H1 (cell line): ENCODE measurements around the gene CFHR5. TPM values are rescaled to one million over a fixed set of nuclear protein-coding genes. Genes with fewer than 3 reads are reported as not detected.

ENCODE experiments used
- CTCF ChIA-PET: fragments of 300-600 bp; sonication (Branson Sonifier 250); formaldehyde crosslinking; loops from one replicate; lab custom pipeline; 2021; ENCODE audit not compliant: partially characterized antibody; lab: Charles Lee
- POLR2A ChIA-PET: fragments of 300-600 bp; sonication (Branson Sonifier 250); formaldehyde crosslinking; loops from one replicate; lab custom pipeline; 2021; ENCODE audit warnings: inconsistent platforms; ENCODE audit not compliant: partially characterized antibody; lab: Charles Lee
- DNase-seq, 2 experiments: peaks; one replicate each; pipeline versions ENCODE4 v3.0.0 to v3.0.0-alpha.2; 2010 to 2022; ENCODE audit warnings: low spot score in 2 of 2, low read depth in 1 of 2, mixed read lengths in 1 of 2
- FAIRE-seq: peaks from 2 replicates; lab custom pipeline; 2011; peaks lifted over from hg19 to GRCh38; lab: Jason Lieb, UNC
- H2AFZ ChIP-seq: 2 replicates; pipeline ENCODE4 v1.8.1; 2012; ENCODE audit warnings: low read length, inconsistent platforms
- H2AK5ac ChIP-seq: 2 replicates; pipeline ENCODE4 v1.6.1; 2013; ENCODE audit warnings: low read depth, low read length
- H2BK120ac ChIP-seq: replicated peaks from 2 replicates; pipeline ENCODE3; 2013; ENCODE audit warnings: low read depth, low read length, inconsistent platforms
- H2BK12ac ChIP-seq: 2 replicates; pipeline ENCODE4 v1.6.1; 2013; ENCODE audit warnings: low read depth, low read length
- H2BK15ac ChIP-seq: 2 replicates; pipeline ENCODE4 v1.6.1; 2013; ENCODE audit warnings: low read length
- H2BK20ac ChIP-seq: 2 replicates; pipeline ENCODE4 v1.6.1; 2013; ENCODE audit warnings: low read length
- H2BK5ac ChIP-seq: 2 replicates; pipeline ENCODE4 v1.6.1; 2013; ENCODE audit warnings: low read depth, low read length
- H3K14ac ChIP-seq: 2 replicates; pipeline ENCODE4 v1.6.1; 2013; ENCODE audit warnings: inconsistent platforms; ENCODE audit not compliant: insufficient read length
- H3K18ac ChIP-seq: 2 replicates; pipeline ENCODE4 v1.6.1; 2013; ENCODE audit warnings: low read length; ENCODE audit errors: extremely low read depth
- H3K23ac ChIP-seq: 2 replicates; pipeline ENCODE4 v1.6.1; 2013; ENCODE audit warnings: inconsistent platforms; ENCODE audit not compliant: insufficient read length
- H3K23me2 ChIP-seq: 2 replicates; pipeline ENCODE4 v1.6.1; 2013; ENCODE audit warnings: low read depth, low read length
- H3K27ac ChIP-seq: 2 replicates; pipeline ENCODE4 v1.6.1; 2011; ENCODE audit warnings: low read depth, low read length, inconsistent platforms
- H3K27me3 ChIP-seq, 4 experiments: replicated peaks in 1 of 4; 1 replicate in 1 of 4; 2 replicates in 3 of 4; pipeline versions ENCODE4 v1.6.1 to v1.8.1; 2011 to 2013; ENCODE audit warnings: low read length in 3 of 4, mild to moderate bottlenecking in 3 of 4, inconsistent platforms in 2 of 4, mixed read lengths in 2 of 4, moderate library complexity in 1 of 4; ENCODE audit not compliant: control insufficient read depth in 3 of 4, insufficient read depth in 3 of 4; ENCODE audit errors: extremely low read depth in 1 of 4
- H3K36me3 ChIP-seq, 4 experiments: 2 replicates each; pipeline versions ENCODE4 v1.6.1 to v1.8.1; 2011 to 2013; ENCODE audit warnings: mild to moderate bottlenecking in 4 of 4, low read length in 3 of 4, moderate library complexity in 2 of 4, control low read depth in 1 of 4, inconsistent platforms in 1 of 4; ENCODE audit not compliant: insufficient read depth in 4 of 4, control insufficient read depth in 2 of 4
- H3K4ac ChIP-seq: replicated peaks from 2 replicates; pipeline ENCODE3; 2013; ENCODE audit warnings: low read length, low read depth, mixed read lengths, inconsistent platforms; ENCODE audit not compliant: insufficient read length
- H3K4me1 ChIP-seq, 4 experiments: replicated peaks in 1 of 4; 1 replicate in 1 of 4; 2 replicates in 3 of 4; pipeline versions ENCODE4 v1.6.1 to v1.8.1; 2011 to 2013; ENCODE audit warnings: low read length in 3 of 4, inconsistent platforms in 2 of 4, mixed read lengths in 1 of 4; ENCODE audit not compliant: insufficient read depth in 4 of 4, control insufficient read depth in 3 of 4
- H3K4me2 ChIP-seq, 2 experiments: 2 replicates each; pipeline versions ENCODE4 v1.6.1 to v1.8.1; 2011 to 2013; ENCODE audit warnings: low read depth in 2 of 2, low read length in 2 of 2, control low read depth in 1 of 2, inconsistent platforms in 1 of 2, mild to moderate bottlenecking in 1 of 2; ENCODE audit not compliant: insufficient read depth in 1 of 2
- H3K4me3 ChIP-seq, 4 experiments: fragments of 200-600, 300-600 bp in 1 of 4; sonication (generic), shearing (Covaris generic), sonication (Bioruptor Twin) in 1 of 4; 2 replicates each; pipeline versions ENCODE4 v1.5.1 to v1.8.1; 2011 to 2016; ENCODE audit warnings: low read length in 4 of 4, low read depth in 3 of 4, control low read depth in 2 of 4, inconsistent platforms in 2 of 4, mild to moderate bottlenecking in 2 of 4, mixed read lengths in 1 of 4, moderate library complexity in 1 of 4; ENCODE audit not compliant: insufficient read depth in 2 of 4; ENCODE audit errors: extremely low read depth in 1 of 4
- H3K56ac ChIP-seq: replicated peaks from 2 replicates; pipeline ENCODE3; 2013; ENCODE audit warnings: low read depth, mild to moderate bottlenecking, mixed read lengths, low read length, inconsistent platforms; ENCODE audit not compliant: insufficient read length
- H3K79me1 ChIP-seq: 2 replicates; pipeline ENCODE4 v1.6.1; 2013; ENCODE audit warnings: low read depth, low read length, control low read depth
- H3K79me2 ChIP-seq, 2 experiments: 2 replicates each; pipeline versions ENCODE4 v1.6.1 to v1.8.1; 2012 to 2013; ENCODE audit warnings: low read length in 2 of 2, mild to moderate bottlenecking in 2 of 2, inconsistent platforms in 1 of 2; ENCODE audit not compliant: insufficient read depth in 2 of 2, control insufficient read depth in 1 of 2
- H3K9ac ChIP-seq, 4 experiments: replicated peaks in 1 of 4; 1 replicate in 1 of 4; 2 replicates in 3 of 4; pipeline versions ENCODE4 v1.6.1 to v1.8.1; 2011 to 2013; ENCODE audit warnings: low read depth in 3 of 4, low read length in 3 of 4, control low read depth in 2 of 4, mild to moderate bottlenecking in 2 of 4, moderate library complexity in 2 of 4, inconsistent platforms in 1 of 4; ENCODE audit errors: extremely low read depth in 1 of 4
- H3K9me3 ChIP-seq, 2 experiments: 2 replicates each; pipeline versions ENCODE4 v1.6.1 to v1.8.1; 2012 to 2013; ENCODE audit warnings: mild to moderate bottlenecking in 2 of 2, moderate library complexity in 2 of 2, control low read depth in 1 of 2, inconsistent platforms in 1 of 2, low read depth in 1 of 2, low read length in 1 of 2, mixed read lengths in 1 of 2; ENCODE audit not compliant: insufficient read depth in 2 of 2
- H4K20me1 ChIP-seq, 2 experiments: replicated peaks in 1 of 2; 2 replicates each; pipeline versions ENCODE3 to v1.8.1; 2011 to 2013; ENCODE audit warnings: inconsistent platforms in 2 of 2, low read length in 2 of 2, mild to moderate bottlenecking in 1 of 2; ENCODE audit not compliant: insufficient read depth in 2 of 2, control insufficient read depth in 1 of 2
- H4K5ac ChIP-seq: 2 replicates; pipeline ENCODE4 v1.6.1; 2013; ENCODE audit warnings: low read length, low read depth, mixed read lengths, inconsistent platforms; ENCODE audit not compliant: insufficient read length
- H4K8ac ChIP-seq: 2 replicates; pipeline ENCODE4 v1.8.0; 2013; ENCODE audit warnings: mild to moderate bottlenecking, moderate library complexity, low read length, inconsistent platforms; ENCODE audit not compliant: insufficient read depth; ENCODE audit errors: extremely low read depth
- H4K91ac ChIP-seq: replicated peaks from 2 replicates; pipeline ENCODE3; 2013; ENCODE audit warnings: low read length, mixed read lengths, inconsistent platforms; ENCODE audit not compliant: insufficient read length
- CHD1 ChIP-seq: IDR thresholded peaks from 2 replicates; pipeline ENCODE4 v1.6.1; 2012; ENCODE audit warnings: low read depth, low read length, improper control_type of control experiment
- CTCF ChIP-seq, 3 experiments: IDR thresholded peaks; 1 replicate in 2 of 3; 2 replicates in 1 of 3; pipeline versions ENCODE4 v1.5.1 to v1.6.1; 2011; ENCODE audit warnings: low read length in 3 of 3, mild to moderate bottlenecking in 3 of 3, inconsistent platforms in 2 of 3, low read depth in 1 of 3, moderate library complexity in 1 of 3; ENCODE audit not compliant: insufficient read depth in 1 of 3; ENCODE audit errors: control extremely low read depth in 1 of 3
- EP300 ChIP-seq, 2 experiments: IDR thresholded peaks; 1 replicate in 1 of 2; 2 replicates in 1 of 2; pipeline ENCODE4 v1.6.1; 2011 to 2012; ENCODE audit warnings: low read depth in 2 of 2, low read length in 2 of 2, mild to moderate bottlenecking in 2 of 2, borderline replicate concordance in 1 of 2, inconsistent platforms in 1 of 2, moderate library complexity in 1 of 2
- EZH2 ChIP-seq: fragments of 200-600 bp; sonication (generic); IDR thresholded peaks from 2 replicates; pipeline ENCODE4 v1.7.1; 2012; ENCODE audit warnings: low read depth, mild to moderate bottlenecking, moderate library complexity, low read length, inconsistent platforms; ENCODE audit not compliant: severe bottlenecking
- MAX ChIP-seq: IDR thresholded peaks from 2 replicates; pipeline ENCODE4 v1.6.1; 2012; ENCODE audit warnings: inconsistent platforms
- POU5F1 ChIP-seq: IDR thresholded peaks from 2 replicates; pipeline ENCODE4 v1.6.1; 2011; ENCODE audit warnings: low read depth, mild to moderate bottlenecking, low read length, moderate library complexity
- RBBP5 ChIP-seq: IDR thresholded peaks from 2 replicates; pipeline ENCODE4 v1.7.1; 2012; ENCODE audit warnings: low read depth, mild to moderate bottlenecking, inconsistent platforms, low read length, moderate library complexity, borderline replicate concordance
- SIN3A ChIP-seq, 2 experiments: IDR thresholded peaks in 1 of 2; conservative IDR thresholded peaks in 1 of 2; 2 replicates each; pipeline ENCODE4 v1.6.1; 2011 to 2012; ENCODE audit warnings: low read length in 2 of 2, improper control_type of control experiment in 1 of 2, low read depth in 1 of 2, mild to moderate bottlenecking in 1 of 2
- SIRT6 ChIP-seq: IDR thresholded peaks from one replicate; pipeline ENCODE4 v1.7.1; 2012; ENCODE audit warnings: low read length, inconsistent platforms
- SIX5 ChIP-seq: IDR thresholded peaks from 2 replicates; pipeline ENCODE4 v1.6.1; 2011; ENCODE audit warnings: mild to moderate bottlenecking, low read depth, low read length
- WGBS, 2 experiments: shearing (Covaris generic) in 1 of 2; methylation state at CpG; one replicate each; pipeline versions ENCODE4 v1.1.6 to v1.1.7; 2013 to 2015; ENCODE audit warnings: low lambda C conversion rate in 2 of 2, mixed read lengths in 2 of 2, inconsistent platforms in 1 of 2, low coverage in 1 of 2, missing lambda C conversion rate in 1 of 2; ENCODE audit not compliant: insufficient replicate concordance in 2 of 2, insufficient coverage in 1 of 2, insufficient read length in 1 of 2; ENCODE audit errors: extremely low coverage in 1 of 2, missing lambda C conversion rate in 1 of 2; 5-methylcytosine and 5-hydroxymethylcytosine counted together
- polyA plus RNA-seq, 7 experiments: library from polyadenylated mRNA; depleted of rRNA in 3 of 7; stranded (reverse) in 5 of 7; unstranded in 2 of 7; fragments of >200 nt in 5 of 7; fragments of 200-250 nt in 2 of 7; gene quantifications; 1 replicate in 5 of 7; 2 replicates in 1 of 7; 4 replicates in 1 of 7; pipeline versions ENCODE4 v1.2.1 to v1.2.3, GENCODE V29; 2011 to 2013; ENCODE audit warnings: missing spikeins in 2 of 7, mixed read lengths in 2 of 7
- total RNA-seq: library from RNA; stranded (reverse); fragmentation: NEBNext Ultra II Directional; extraction: Animal tissue kit (Norgen Biotek cat#: 25700); gene quantifications from 2 replicates; pipeline ENCODE4 v1.2.1, GENCODE V29; 2021

CFHR5 gene
- total and polyA plus RNA-seq, 2 of the 8 experiments (the other 6 are each of a cell fraction or from before 2014, with no cell fraction given), result not detected

- no peak overlapping the region for H3K14ac ChIP-seq
- H3K36me3 ChIP-seq, result no peaks in the 10 kb centered on the region
- H2BK5ac ChIP-seq, result no peak overlapping the region
- no peak overlapping the region for H3K4ac ChIP-seq
- H2BK20ac ChIP-seq, result no peak overlapping the region
- no peak overlapping the region for H2AK5ac ChIP-seq
- H3K4me2 ChIP-seq, result no peak overlapping the region
- H2BK120ac ChIP-seq, result no peak overlapping the region
- no peak overlapping the region for H3K27ac ChIP-seq
- no peaks in the 10 kb centered on the region for H4K20me1 ChIP-seq
- no peaks in the 10 kb centered on the region for H3K27me3 ChIP-seq
- no peaks in the 10 kb centered on the region for H3K23me2 ChIP-seq
- no peak overlapping the region for H4K91ac ChIP-seq
- no peaks in the 10 kb centered on the region for H3K79me2 ChIP-seq
- WGBS, 2 experiments, result 74% methylated on average over 2 of the region's 4 CpGs; no CpG with 5 or more reads in 1 of the 2 experiments
- no peaks in the 10 kb centered on the region for H3K79me1 ChIP-seq
- FAIRE-seq (no peak), DNase-seq (no peak)
- H2AFZ ChIP-seq, result no peak overlapping the region
- ChIA-PET POLR2A (no interaction called here), CTCF (interaction anchor here (1.4 kb wide), 1 partner anchor 11 kb away, joined by 4 read pairs; no protein-coding TSS in a partner anchor)
- H3K23ac ChIP-seq, result no peak overlapping the region
- no peak overlapping the region for H4K5ac ChIP-seq
- no peak overlapping the region for H3K56ac ChIP-seq
- no peak overlapping the region; the same call in 1 of the 2 replicates for H4K8ac ChIP-seq
- H3K9ac ChIP-seq, result no peak overlapping the region
- no peaks in the 10 kb centered on the region for H3K9me3 ChIP-seq
- no peak overlapping the region for H3K18ac ChIP-seq
- H2BK15ac ChIP-seq, result no peak overlapping the region
- no peak overlapping the region for H2BK12ac ChIP-seq
- no peaks in the 10 kb centered on the region for H3K4me1 ChIP-seq
- H3K4me3 ChIP-seq, result no peak overlapping the region
- TF ChIP-seq CHD1, result no peak
- TF ChIP-seq RBBP5, result no peak
- TF ChIP-seq SIX5, result no peak
- no peak for TF ChIP-seq POU5F1
- no peak for TF ChIP-seq SIN3A (conservative IDR thresholded peaks at IDR 0.05 in 1 of 2, IDR thresholded peaks at IDR 0.05 in 1 of 2; ENCODE audit: low read depth in 1 of 2, low read length in 2 of 2)
- no peak for TF ChIP-seq EP300 (IDR thresholded peaks at IDR 0.05; ENCODE audit: borderline replicate concordance in 1 of 2, low read depth in 2 of 2, low read length in 2 of 2)
- TF ChIP-seq CTCF (IDR thresholded peaks at IDR 0.05; ENCODE audit: control extremely low read depth in 1 of 3, insufficient read depth in 1 of 3, low read depth in 1 of 3, low read length in 3 of 3), result no peak
- TF ChIP-seq EZH2, result no peak
- no peak for TF ChIP-seq SIRT6
- no peak for TF ChIP-seq MAX
Observed at GRCh38 chr1:197042676-197043341, 65.5 kb downstream of the CFHR5 start.
